ENCODE measurements around the gene SKA3.

The SKA3 gene

DNA sequence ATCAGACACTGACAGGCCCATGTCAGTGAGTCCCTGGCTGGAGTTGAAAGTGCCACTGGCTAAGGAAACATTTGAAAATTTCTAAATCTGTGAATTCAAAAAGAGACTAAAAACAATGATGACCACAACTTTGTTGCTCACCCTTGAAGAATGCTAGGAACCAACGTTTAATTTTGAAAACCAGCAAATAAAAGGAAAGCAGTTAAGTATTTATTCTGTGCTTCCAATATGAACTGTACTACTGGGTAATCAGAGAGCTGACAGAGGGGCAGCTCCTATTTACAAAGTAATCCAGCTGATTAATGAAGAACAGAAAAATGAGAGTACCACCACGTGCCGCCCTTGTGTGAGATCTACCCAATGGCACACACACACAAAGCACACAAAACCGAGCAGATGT lies 70.3 kb downstream of the SKA3 start:
- no peak overlapping the region for H3K4me3 ChIP-seq (ENCODE audit: low read depth, low read length, poor library complexity, severe bottlenecking)

DNA sequence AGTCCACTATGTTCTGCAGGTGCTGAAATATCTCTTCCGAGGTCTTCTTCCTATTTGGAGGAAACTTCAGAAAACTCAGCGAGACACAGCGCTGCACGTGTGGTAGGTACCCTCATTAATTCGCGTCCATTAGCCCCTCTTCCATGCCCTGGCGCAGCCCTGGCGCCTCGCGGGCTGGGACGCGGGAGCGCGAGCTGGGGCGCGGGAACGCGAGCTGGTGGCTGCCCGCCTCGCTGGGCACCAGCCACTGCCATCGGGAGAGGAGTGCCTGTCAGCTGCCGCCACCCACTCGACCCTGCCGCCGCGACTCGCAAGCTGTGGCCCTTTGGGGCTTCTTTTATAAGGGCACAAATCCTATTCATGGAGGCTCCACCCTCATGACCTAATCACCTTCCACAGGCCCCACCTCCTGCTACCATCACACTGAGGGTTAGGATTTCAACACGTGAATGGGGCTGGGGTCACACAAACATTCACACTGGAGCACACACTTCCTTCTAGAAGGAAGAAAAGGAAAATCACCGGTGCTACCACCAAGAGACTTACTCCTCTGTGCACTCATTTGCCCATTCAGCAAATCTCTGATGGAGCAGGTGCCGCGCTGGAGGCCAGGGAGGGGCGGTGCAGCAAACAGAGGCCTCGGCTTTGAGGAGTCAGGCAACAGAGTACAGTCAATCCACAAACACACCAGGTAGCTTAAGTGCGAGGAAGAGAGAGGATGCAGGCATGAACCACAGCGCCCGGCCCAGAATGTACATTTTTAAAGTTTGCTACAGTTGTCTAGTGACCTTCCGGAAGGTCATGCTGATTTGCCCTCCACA lies 71.9 kb downstream of the SKA3 start:
- Histone ChIP-seq H3K79me2 (ENCODE audit: insufficient read depth, low read length) (no peaks in the 10 kb centered on the region), H3K36me3 (ENCODE audit: insufficient read depth, low read length) (no peaks in the 10 kb centered on the region), H3K4me3 (ENCODE audit: low read depth, low read length, poor library complexity, severe bottlenecking) (no peak overlapping the region), H2AFZ (ENCODE audit: low read length) (no peak overlapping the region), H3K9me3 (ENCODE audit: low read length) (no peaks in the 10 kb centered on the region), H3K4me1 (ENCODE audit: insufficient read depth, low read length, severe bottlenecking) (no peaks in the 10 kb centered on the region), H3F3A (ENCODE audit: insufficient read depth, low read length) (no peaks in the 10 kb centered on the region), H3K9me2 (ENCODE audit: low read depth, low read length) (no peaks in the 10 kb centered on the region), H3K27ac (ENCODE audit: low read depth, low read length, poor library complexity, severe bottlenecking) (no peak overlapping the region), H4K20me1 (ENCODE audit: insufficient read depth, low read length) (no peaks in the 10 kb centered on the region), H3K4me2 (ENCODE audit: low read length) (no peak overlapping the region), H3K27me3 (ENCODE audit: insufficient read depth, low read length) (no peaks in the 10 kb centered on the region), H3K9ac (ENCODE audit: low read length) (no peak overlapping the region)
- TF ChIP-seq, protein P1, sequence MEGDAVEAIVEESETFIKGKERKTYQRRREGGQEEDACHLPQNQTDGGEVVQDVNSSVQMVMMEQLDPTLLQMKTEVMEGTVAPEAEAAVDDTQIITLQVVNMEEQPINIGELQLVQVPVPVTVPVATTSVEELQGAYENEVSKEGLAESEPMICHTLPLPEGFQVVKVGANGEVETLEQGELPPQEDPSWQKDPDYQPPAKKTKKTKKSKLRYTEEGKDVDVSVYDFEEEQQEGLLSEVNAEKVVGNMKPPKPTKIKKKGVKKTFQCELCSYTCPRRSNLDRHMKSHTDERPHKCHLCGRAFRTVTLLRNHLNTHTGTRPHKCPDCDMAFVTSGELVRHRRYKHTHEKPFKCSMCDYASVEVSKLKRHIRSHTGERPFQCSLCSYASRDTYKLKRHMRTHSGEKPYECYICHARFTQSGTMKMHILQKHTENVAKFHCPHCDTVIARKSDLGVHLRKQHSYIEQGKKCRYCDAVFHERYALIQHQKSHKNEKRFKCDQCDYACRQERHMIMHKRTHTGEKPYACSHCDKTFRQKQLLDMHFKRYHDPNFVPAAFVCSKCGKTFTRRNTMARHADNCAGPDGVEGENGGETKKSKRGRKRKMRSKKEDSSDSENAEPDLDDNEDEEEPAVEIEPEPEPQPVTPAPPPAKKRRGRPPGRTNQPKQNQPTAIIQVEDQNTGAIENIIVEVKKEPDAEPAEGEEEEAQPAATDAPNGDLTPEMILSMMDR (IDR thresholded peaks at IDR 0.05; ENCODE audit: low read length): no peak
- TF ChIP-seq EZH2 (IDR thresholded peaks at IDR 0.05; ENCODE audit: borderline replicate concordance, low read length): no peak

More for the DNA sequence above, 70.3 kb downstream of the SKA3 start:
- H3K9ac ChIP-seq (ENCODE audit: low read length): no peak overlapping the region
- no peak overlapping the region for H2AFZ ChIP-seq (ENCODE audit: low read length)
- H3F3A ChIP-seq (ENCODE audit: insufficient read depth, low read length): no peaks in the 10 kb centered on the region
- no peaks in the 10 kb centered on the region for H3K79me2 ChIP-seq (ENCODE audit: insufficient read depth, low read length)
- no peaks in the 10 kb centered on the region for H3K9me2 ChIP-seq (ENCODE audit: low read depth, low read length)
- H3K36me3 ChIP-seq (ENCODE audit: insufficient read depth, low read length): no peaks in the 10 kb centered on the region
- no peaks in the 10 kb centered on the region for H4K20me1 ChIP-seq (ENCODE audit: insufficient read depth, low read length)
- no peaks in the 10 kb centered on the region for H3K4me1 ChIP-seq (ENCODE audit: insufficient read depth, low read length, severe bottlenecking)
- H3K27me3 ChIP-seq (ENCODE audit: insufficient read depth, low read length): no peaks in the 10 kb centered on the region
- no peak for TF ChIP-seq EZH2 (IDR thresholded peaks at IDR 0.05; ENCODE audit: borderline replicate concordance, low read length)
- TF ChIP-seq, protein P1 (IDR thresholded peaks at IDR 0.05; ENCODE audit: low read length): no peak
- H3K4me2 ChIP-seq (ENCODE audit: low read length): no peak overlapping the region
- H3K9me3 ChIP-seq (ENCODE audit: low read length): no peaks in the 10 kb centered on the region
- H3K27ac ChIP-seq (ENCODE audit: low read depth, low read length, poor library complexity, severe bottlenecking): no peak overlapping the region
